K562 (cell line): ENCODE results near the gene MPIG6B. TPM values are rescaled to one million over a fixed set of nuclear protein-coding genes. Genes with fewer than 3 reads are reported as not detected.

ENCODE experiments used
- ATF1 ChIP-seq, 2 experiments: fragments of 450-650 bp in 1 of 2; IDR thresholded peaks; 2 replicates each; pipeline ENCODE4 v1.6.1; 2016; ENCODE audit warnings: missing compliant biosample characterization in 1 of 2, missing genetic modification characterization in 1 of 2
- ATF3 ChIP-seq, 2 experiments: fragments of 450-650 bp in 1 of 2; sonication (generic) in 1 of 2; formaldehyde crosslinking in 1 of 2; IDR thresholded peaks in 1 of 2; conservative IDR thresholded peaks in 1 of 2; 2 replicates each; pipeline versions ENCODE4 v1.6.1 to v1.8.1; 2016 to 2023; ENCODE audit warnings: mild to moderate bottlenecking in 2 of 2, moderate library complexity in 2 of 2, inconsistent platforms in 1 of 2, missing genetic modification reagents in 1 of 2
- CBFA2T3 ChIP-seq: fragments of 450-650 bp; IDR thresholded peaks from 2 replicates; pipeline ENCODE4 v1.6.1; 2017
- HNRNPLL ChIP-seq: fragments of 200-400 bp; formaldehyde crosslinking; IDR thresholded peaks from 2 replicates; pipeline ENCODE4 v1.6.1; 2017; ENCODE audit warnings: low read length, low read depth, mild to moderate bottlenecking; ENCODE audit not compliant: poor library complexity, severe bottlenecking
- NRF1 ChIP-seq, 2 experiments: fragments of 450-650 bp; IDR thresholded peaks in 1 of 2; conservative IDR thresholded peaks in 1 of 2; 2 replicates each; pipeline ENCODE4 v1.6.1; 2014; ENCODE audit warnings: mild to moderate bottlenecking in 2 of 2
- PATZ1 ChIP-seq: fragments of 250-450 bp; sonication (Bioruptor Pico); IDR thresholded peaks from 2 replicates; pipeline ENCODE4 v1.5.0; 2020; ENCODE audit warnings: mild to moderate bottlenecking, borderline replicate concordance
- ZBTB17 ChIP-seq: fragments of 450-650 bp; formaldehyde crosslinking; IDR thresholded peaks from 2 replicates; pipeline ENCODE4 v1.4.0; 2020; ENCODE audit warnings: mild to moderate bottlenecking
- ZBTB40 ChIP-seq, 2 experiments: fragments of 450-650 bp in 1 of 2; sonication (generic) in 1 of 2; formaldehyde crosslinking in 1 of 2; IDR thresholded peaks; 2 replicates each; pipeline versions ENCODE4 v1.7.1 to v1.9.0; 2016 to 2022; ENCODE audit warnings: inconsistent platforms in 1 of 2, mild to moderate bottlenecking in 1 of 2, missing genetic modification reagents in 1 of 2
- ZNF134 ChIP-seq: fragments of 250-450 bp; sonication (Bioruptor Pico); conservative IDR thresholded peaks from 2 replicates; pipeline ENCODE4 v1.4.0; 2020
- ZNF232 ChIP-seq: sonication (generic); formaldehyde crosslinking; IDR thresholded peaks from 2 replicates; pipeline ENCODE4 v1.8.0; 2022; ENCODE audit warnings: mild to moderate bottlenecking, missing genetic modification reagents
- ZNF253 ChIP-seq: fragments of 250-450 bp; sonication (Bioruptor Pico); conservative IDR thresholded peaks from 2 replicates; pipeline ENCODE4 v1.6.1; 2021; ENCODE audit warnings: mild to moderate bottlenecking
- polyA plus RNA-seq, 8 experiments: library from polyadenylated mRNA; depleted of rRNA in 4 of 8; stranded (reverse) in 5 of 8; unstranded in 3 of 8; fragments of >200 nt; fragmentation: Nextera tagmentation in 2 of 8; fragmentation: Illumina TruSeq in 1 of 8; extraction: Ambion mirVana in 2 of 8; extraction: Trizol in 1 of 8; gene quantifications; 2 replicates each; pipeline versions ENCODE4 v1.2.1 to v1.2.3, GENCODE V29; 2011 to 2014; ENCODE audit warnings: inconsistent platforms in 1 of 8, missing spikeins in 1 of 8
- total RNA-seq, 7 experiments: library from RNA; depleted of rRNA in 6 of 7; stranded (reverse); fragments of >200 nt in 6 of 7; fragmentation: Illumina TruSeq in 2 of 7; extraction: Trizol in 2 of 7; gene quantifications; 2 replicates each; pipeline versions ENCODE4 v1.2.1 to v1.2.3, GENCODE V29; 2011 to 2021; ENCODE audit warnings: low replicate concordance in 1 of 7

MPIG6B gene
- total and polyA plus RNA-seq, 9 of the 15 experiments (the other 6 are each of a cell fraction or from before 2014, with no cell fraction given) = 0.11 to 1.2 (median 0.28) TPM; not detected in 1

- TF ChIP-seq ZNF253 (CRISPR knock-in tag) (0 out of 2 replicates have a peak, but pooled peaks have one; percentile 33), ATF1 (CRISPR knock-in tag; IDR thresholded peaks at IDR 0.05) (no peak), ATF1 (tag; IDR thresholded peaks at IDR 0.05) (peak; percentile 68), ZBTB40 (IDR thresholded peaks at IDR 0.05) (0 out of 2 replicates have a peak, but pooled peaks have one; percentile 58), ZBTB40 (CRISPR knock-in tag; IDR thresholded peaks at IDR 0.05) (no peak), PATZ1 (CRISPR knock-in tag) (0 out of 2 replicates have a peak, but pooled peaks have one; percentile 7), ZBTB17 (CRISPR knock-in tag) (peak; percentile 73; the same call in 1 of the 2 replicates), NRF1 (conservative IDR thresholded peaks at IDR 0.05 in 1 of 2, IDR thresholded peaks at IDR 0.05 in 1 of 2) (peak; percentile 27 to 29; a peak in 1 of 4 replicates), ZNF134 (CRISPR knock-in tag) (peak; percentile 36; the same call in 1 of the 2 replicates), CBFA2T3 (no peak), ATF3 (IDR thresholded peaks at IDR 0.05) (no peak), ATF3 (CRISPR knock-in tag; conservative IDR thresholded peaks at IDR 0.05) (peak; percentile 36; the same call in 1 of the 2 replicates), ZNF232 (CRISPR knock-in tag) (no peak), HNRNPLL (no peak)
These were observed 2.6 kb downstream of the MPIG6B start (continued) for GRCh38 chr6:31725502-31726350.
